IPS-18a (cell line): ENCODE results near the gene FNBP1.

Source experiments
- H3K27ac ChIP-seq: one replicate; pipeline ENCODE4 v1.5.1; 2013; ENCODE audit warnings: low read length
- H3K27me3 ChIP-seq: one replicate; pipeline ENCODE4 v1.6.1; 2013; ENCODE audit warnings: mild to moderate bottlenecking, low read length; ENCODE audit not compliant: control insufficient read depth, insufficient read depth
- H3K36me3 ChIP-seq: one replicate; pipeline ENCODE4 v1.6.1; 2013; ENCODE audit warnings: low read depth, low read length; ENCODE audit not compliant: control insufficient read depth
- H3K4me1 ChIP-seq: one replicate; pipeline ENCODE4 v1.6.1; 2013; ENCODE audit warnings: low read depth, low read length; ENCODE audit not compliant: control insufficient read depth
- H3K4me3 ChIP-seq: one replicate; pipeline ENCODE4 v1.5.1; 2013; ENCODE audit warnings: low read length
- H3K9ac ChIP-seq: one replicate; pipeline ENCODE4 v1.6.1; 2013; ENCODE audit warnings: mild to moderate bottlenecking, low read length, moderate library complexity
- H3K9me3 ChIP-seq: one replicate; pipeline ENCODE4 v1.6.1; 2013; ENCODE audit warnings: low read depth, low read length; ENCODE audit not compliant: control insufficient read depth

Gene FNBP1

DNA sequence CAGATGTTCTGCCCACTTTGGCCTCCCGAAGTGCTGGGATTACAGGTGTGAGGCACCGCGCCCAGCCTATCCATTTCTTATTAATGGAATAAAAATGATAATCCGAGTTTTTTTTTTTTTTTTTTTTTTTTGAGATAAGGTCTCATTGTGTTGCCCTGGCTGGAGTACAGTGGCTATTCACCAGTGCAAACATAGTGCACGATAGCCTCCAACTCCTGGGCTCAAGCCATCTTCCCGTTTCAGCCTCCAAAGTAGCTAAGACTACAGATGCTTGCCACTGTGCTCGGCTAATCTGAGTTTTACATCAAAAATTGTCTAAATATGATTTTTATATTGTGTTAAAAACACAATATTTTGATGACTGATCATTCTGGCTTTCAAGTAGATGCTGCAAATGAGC, 17.3 kb upstream of the FNBP1 start:
- Histone ChIP-seq H3K27ac (no peak overlapping the region), H3K4me3 (no peak overlapping the region), H3K27me3 (no peaks in the 10 kb centered on the region), H3K9me3 (no peaks in the 10 kb centered on the region), H3K36me3 (no peaks in the 10 kb centered on the region), H3K9ac (no peak overlapping the region), H3K4me1 (no peaks in the 10 kb centered on the region)

DNA sequence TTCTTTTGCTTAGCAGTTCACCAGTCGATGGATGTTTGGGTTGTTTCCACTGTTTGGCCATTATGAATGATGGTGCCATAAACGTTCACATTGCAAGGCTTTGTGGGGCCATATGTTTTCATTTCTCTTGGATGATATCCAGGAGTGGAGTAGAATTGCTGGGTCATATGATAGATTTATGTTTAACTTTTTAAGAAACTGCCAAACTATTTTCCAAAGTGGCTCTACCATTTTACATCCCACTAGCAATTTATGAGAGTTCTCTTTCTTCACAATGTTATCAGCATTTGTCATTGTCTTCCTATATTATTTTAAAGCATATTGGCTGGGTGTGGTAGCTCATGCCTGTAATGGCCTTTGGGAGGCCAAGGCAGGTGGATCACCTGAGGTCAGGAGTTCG, 15.9 kb upstream of the FNBP1 start:
- Histone ChIP-seq H3K9me3 (no peaks in the 10 kb centered on the region), H3K4me3 (no peak overlapping the region), H3K27ac (no peak overlapping the region), H3K27me3 (no peaks in the 10 kb centered on the region), H3K9ac (no peak overlapping the region), H3K36me3 (no peaks in the 10 kb centered on the region), H3K4me1 (peaks cover 4% of the 10 kb centered on the region)

DNA sequence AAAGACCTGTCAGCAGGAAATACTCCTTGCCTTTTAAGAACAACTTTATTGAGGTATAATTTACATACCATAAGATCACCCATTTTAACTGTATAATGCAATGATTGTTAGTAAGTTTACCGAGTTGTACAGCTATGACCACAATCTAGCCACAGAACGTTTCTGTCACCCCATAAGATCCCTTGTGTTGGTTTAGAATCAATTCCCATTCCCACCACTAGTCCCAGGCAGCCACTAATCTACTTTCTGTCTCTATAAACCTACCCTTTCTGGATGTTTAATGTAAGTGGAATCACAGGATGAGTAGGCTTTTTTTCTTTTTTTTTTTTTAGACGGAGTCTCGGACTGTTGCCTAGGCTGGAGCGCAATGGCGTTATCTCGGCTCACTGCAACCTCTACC, 15.2 kb upstream of the FNBP1 start:
- Histone ChIP-seq H3K9ac (no peak overlapping the region), H3K9me3 (no peaks in the 10 kb centered on the region), H3K27ac (no peak overlapping the region), H3K4me1 (peaks cover 4% of the 10 kb centered on the region), H3K27me3 (no peaks in the 10 kb centered on the region), H3K4me3 (no peak overlapping the region), H3K36me3 (no peaks in the 10 kb centered on the region)

DNA sequence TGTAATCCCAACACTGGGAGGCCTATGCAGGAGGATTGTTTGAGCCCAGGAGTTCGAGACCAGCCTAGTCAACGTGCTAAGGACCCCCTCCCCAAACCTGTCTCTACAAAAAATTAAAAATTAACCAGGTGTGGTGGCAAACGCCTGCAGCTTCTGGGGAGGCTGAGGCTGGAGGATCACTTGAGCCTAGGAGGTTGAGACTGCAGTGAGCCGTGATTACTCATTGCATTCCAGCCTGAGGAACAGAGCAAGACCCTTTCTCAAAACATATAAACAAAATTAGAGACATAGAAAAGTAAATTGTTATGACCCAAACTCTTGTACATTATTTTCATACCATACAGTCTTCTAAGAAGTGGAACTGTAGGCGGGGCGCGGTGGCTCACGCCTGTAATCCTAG, 11.8 kb upstream of the FNBP1 start:
- no peaks in the 10 kb centered on the region for H3K27me3 ChIP-seq
- no peaks in the 10 kb centered on the region for H3K9me3 ChIP-seq
- H3K27ac ChIP-seq = no peak overlapping the region
- H3K4me1 ChIP-seq = peaks cover 4% of the 10 kb centered on the region
- peak overlapping the region; percentile 77 for H3K4me3 ChIP-seq
- no peaks in the 10 kb centered on the region for H3K36me3 ChIP-seq
- peak overlapping the region; percentile 82 for H3K9ac ChIP-seq

DNA sequence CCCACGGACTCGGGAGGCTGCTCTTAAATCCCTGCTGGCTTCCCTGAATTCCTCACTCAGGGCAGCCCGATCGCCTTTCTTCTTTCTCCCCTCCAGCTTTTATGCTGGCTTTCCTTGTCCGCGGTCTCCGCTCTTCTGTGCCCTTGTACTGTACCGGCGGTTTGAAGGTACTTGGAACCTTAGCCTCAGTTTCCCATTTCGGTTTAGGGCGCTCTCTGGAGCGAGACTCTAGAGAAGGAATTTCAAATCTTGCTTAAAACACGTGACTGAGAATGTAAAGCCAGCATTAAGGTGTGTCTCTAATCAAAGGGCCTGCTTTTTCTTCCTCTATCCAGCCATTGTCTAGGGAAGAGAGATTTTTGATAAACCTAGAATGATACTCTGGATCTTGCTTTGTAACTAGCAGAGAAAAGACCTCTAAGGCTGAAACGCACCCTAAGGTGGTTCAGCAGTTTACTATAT, 11.4 kb upstream of the FNBP1 start:
- H3K4me1 ChIP-seq = peaks cover 5% of the 10 kb centered on the region
- no peaks in the 10 kb centered on the region for H3K27me3 ChIP-seq
- H3K27ac ChIP-seq = no peak overlapping the region
- H3K36me3 ChIP-seq = no peaks in the 10 kb centered on the region
- H3K9ac ChIP-seq = peak overlapping the region; percentile 82
- peak overlapping the region; percentile 77 for H3K4me3 ChIP-seq
- no peaks in the 10 kb centered on the region for H3K9me3 ChIP-seq

DNA sequence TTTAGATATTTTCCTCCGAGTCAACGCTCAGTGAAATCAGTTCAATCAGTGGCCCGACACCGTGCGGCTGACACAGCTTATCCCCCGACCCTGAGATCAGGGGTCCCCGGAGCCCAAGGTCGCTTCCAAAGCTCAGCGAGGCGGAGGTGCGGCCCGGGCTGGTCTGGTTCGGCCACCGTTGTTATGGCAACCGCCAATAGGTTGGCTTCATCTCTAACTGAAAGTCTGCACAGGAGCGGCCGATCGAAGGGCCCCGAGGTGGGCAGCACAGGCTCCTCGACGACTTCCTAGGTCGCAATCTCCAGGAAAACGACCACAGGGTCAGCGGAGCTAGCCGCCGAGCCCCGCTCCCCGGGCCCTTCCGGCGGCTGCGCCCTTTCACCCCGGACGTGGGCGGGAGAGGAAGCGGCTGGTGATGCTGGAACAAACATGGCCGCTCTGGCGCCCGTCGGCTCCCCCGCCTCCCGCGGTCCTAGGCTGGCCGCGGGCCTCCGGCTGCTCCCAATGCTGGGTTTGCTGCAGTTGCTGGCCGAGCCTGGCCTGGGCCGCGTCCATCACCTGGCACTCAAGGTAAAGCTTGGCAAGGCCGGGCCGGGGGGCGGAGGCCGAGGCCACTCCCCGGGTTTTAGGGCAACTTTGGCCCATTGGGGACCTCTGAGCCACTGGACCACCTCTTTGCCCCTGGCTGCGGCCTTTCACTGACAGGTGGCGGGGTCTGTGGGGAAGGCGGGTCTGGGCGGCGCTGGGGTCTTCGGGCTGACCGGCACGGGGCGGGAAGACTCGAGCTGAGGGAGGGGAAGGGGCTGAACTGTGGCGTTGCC, 10.7 kb upstream of the FNBP1 start, which contains the start of gene GPR107:
GPR107 (plus strand) TSS at position 403 of the 821 bp plus-strand sequence; CDS start at position 430, 27 bp downstream.
- no peaks in the 10 kb centered on the region for H3K27me3 ChIP-seq
- H3K27ac ChIP-seq = peak within 1 kb of the TSS; percentile 77
- no peaks in the 10 kb centered on the region for H3K36me3 ChIP-seq
- peak within 1 kb of the TSS; percentile 77 for H3K4me3 ChIP-seq
- H3K4me1 ChIP-seq = peaks cover 9% of the 10 kb centered on the region
- H3K9me3 ChIP-seq = no peaks in the 10 kb centered on the region
- peak within 1 kb of the TSS; percentile 82 for H3K9ac ChIP-seq

DNA sequence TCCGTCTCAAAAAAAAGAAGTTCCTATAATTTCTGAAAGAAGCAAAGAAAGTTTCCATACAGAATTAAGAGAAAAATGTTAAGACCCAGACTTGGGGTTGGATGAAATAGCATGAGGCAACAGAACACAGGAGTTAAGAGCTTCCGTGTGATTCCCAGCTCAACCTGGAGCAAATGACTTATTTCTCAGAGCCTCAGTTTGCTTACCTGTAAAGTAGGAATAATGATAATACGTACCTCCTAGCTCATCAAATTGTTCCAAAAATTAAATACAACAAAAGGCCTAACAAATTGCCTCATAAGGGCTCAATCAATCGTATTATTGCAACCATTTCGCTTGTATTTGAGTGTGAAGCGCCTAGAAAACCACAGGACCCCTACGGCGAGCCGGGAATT, 10.1 kb upstream of the FNBP1 start:
- Histone ChIP-seq H3K9me3 (no peaks in the 10 kb centered on the region), H3K9ac (peak overlapping the region; percentile 82), H3K27ac (peak overlapping the region; percentile 77), H3K36me3 (no peaks in the 10 kb centered on the region), H3K4me1 (peaks cover 9% of the 10 kb centered on the region), H3K4me3 (peak overlapping the region; percentile 77), H3K27me3 (no peaks in the 10 kb centered on the region)

DNA sequence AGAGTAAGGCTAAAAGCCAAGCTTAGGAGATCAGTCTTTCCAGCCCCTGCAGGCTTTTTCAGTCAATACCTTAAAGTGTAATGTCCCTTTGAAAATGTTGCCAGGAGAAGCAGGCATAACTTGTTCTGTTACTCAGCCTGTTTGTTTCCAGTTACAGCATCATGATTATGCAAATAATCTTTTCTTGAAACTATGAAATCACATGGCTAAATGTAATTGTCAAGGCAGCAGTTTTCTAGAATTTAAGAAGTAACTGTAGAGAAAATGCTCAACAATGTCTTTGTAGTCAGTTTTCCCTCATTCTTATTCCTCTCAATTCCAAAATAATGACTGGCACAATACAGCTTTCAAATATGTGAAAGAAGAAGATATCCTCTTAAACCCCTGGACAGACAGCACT, 8.9 kb upstream of the FNBP1 start:
- H3K27me3 ChIP-seq = no peaks in the 10 kb centered on the region

DNA sequence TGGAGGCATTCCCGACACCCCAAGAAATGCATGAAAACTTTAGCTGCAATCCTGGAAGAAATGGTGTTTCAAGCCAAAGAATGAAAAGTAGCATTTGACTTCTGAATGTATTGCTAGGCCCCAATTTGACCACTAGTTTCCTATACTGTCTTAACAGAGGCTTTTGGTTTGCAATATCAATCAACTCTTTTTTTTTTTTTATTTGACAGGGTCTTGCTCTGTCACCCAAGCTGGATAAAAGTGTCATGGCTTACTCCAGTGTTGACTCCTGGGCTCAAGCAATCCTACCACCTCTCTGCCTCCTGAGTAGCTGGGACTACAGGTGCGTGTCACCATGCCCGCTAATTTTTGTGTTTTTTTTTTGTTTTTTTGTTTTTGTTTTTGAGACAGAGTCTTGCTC, 7.5 kb upstream of the FNBP1 start:
- H3K36me3 ChIP-seq = no peaks in the 10 kb centered on the region
- H3K9ac ChIP-seq = no peak overlapping the region
- peaks cover 9% of the 10 kb centered on the region for H3K4me1 ChIP-seq
- no peak overlapping the region for H3K27ac ChIP-seq
- H3K9me3 ChIP-seq = no peaks in the 10 kb centered on the region
- no peaks in the 10 kb centered on the region for H3K27me3 ChIP-seq
- no peak overlapping the region for H3K4me3 ChIP-seq

More for the DNA sequence above, 8.9 kb upstream of the FNBP1 start:
- H3K9ac ChIP-seq = no peak overlapping the region
- no peaks in the 10 kb centered on the region for H3K36me3 ChIP-seq
- peaks cover 9% of the 10 kb centered on the region for H3K4me1 ChIP-seq
- no peaks in the 10 kb centered on the region for H3K9me3 ChIP-seq
- H3K27ac ChIP-seq = no peak overlapping the region
- no peak overlapping the region for H3K4me3 ChIP-seq

DNA sequence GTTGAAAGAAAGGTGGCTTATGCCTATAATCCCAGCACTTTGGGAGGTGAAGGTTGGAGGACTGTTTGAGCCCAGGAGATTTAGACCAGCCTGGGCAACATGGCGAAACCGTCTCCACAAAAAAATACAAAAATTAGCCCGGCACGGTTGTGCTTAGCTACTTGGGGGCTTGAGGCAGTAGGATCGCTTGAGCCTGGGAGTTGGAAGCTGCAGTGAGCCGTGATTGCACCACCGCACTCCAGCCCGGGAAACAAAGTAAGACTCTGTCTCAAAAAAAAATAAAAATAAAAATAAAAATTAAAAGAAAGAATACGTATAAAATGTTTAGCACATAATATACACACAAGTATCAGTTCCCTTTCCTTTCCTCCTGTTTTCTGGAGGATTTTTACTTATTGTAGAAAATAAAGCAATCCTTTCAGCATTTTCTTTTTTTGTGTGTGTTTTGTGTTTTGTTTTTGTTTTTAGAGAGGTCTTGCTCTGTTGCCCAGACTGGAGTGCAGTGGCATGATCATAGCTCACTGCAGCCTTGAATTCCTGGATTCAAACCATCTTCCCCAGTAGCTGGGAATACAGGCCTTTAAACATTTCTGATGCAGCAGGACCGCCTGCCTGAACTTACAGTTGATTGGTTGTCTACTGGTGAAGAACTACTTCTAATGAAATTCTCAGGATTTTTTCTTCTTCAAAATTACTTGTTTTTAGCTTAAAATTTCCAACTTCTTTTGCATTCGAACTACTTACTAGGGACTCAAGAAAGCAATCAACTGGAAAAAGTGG, 6.6 kb upstream of the FNBP1 start:
- H3K27ac ChIP-seq = no peak overlapping the region
- no peaks in the 10 kb centered on the region for H3K9me3 ChIP-seq
- peaks cover 6% of the 10 kb centered on the region for H3K4me1 ChIP-seq
- peaks cover 5% of the 10 kb centered on the region for H3K27me3 ChIP-seq
- H3K4me3 ChIP-seq = no peak overlapping the region
- H3K36me3 ChIP-seq = no peaks in the 10 kb centered on the region
- no peak overlapping the region for H3K9ac ChIP-seq

DNA sequence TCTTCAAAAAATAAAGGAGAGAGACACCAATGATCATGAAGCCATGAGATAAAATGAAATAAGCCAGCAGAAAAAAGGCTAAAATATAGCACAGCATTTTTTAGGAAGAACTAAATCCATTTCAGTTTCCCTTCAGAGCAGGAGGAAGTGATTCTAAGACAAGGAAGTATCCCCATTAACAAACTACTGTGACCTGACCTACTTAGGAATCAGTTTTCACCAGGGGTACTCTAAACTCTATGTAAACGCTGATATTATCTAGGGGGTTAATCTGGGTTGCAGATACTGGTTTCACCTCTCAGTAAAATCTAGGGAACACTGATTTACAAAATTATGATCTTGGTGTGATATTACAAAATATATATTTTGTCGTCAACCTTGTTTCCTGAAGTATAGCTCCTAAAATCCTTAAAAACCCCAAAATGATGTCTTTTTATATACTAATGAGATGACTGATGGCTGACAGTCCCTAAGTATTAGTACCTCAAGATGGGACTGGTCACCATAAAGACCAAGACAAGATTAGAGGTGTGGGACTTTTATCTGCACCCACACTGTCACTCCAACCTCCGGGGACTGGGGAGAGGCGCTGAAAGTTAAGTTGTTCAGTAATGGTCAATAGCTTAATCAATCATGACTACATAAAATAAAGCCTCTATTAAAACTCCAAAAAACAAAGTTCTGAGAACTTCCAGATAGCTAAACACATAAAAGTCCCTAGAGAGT, 2.9 kb upstream of the FNBP1 start:
- Histone ChIP-seq H3K9ac (no peak overlapping the region), H3K9me3 (no peaks in the 10 kb centered on the region), H3K4me3 (no peak overlapping the region), H3K27me3 (peaks cover 26% of the 10 kb centered on the region), H3K36me3 (no peaks in the 10 kb centered on the region), H3K4me1 (peaks cover 18% of the 10 kb centered on the region), H3K27ac (no peak overlapping the region)
